ENCODE data around the gene ADCY5.

The ADCY5 gene

GRCh38 chr3:123256256-123256655, 192.6 kb downstream of the ADCY5 start:
- no peaks in the 10 kb centered on the region for H3K9me2 ChIP-seq (ENCODE audit: low read depth, low read length)
- no peak overlapping the region for H3K9ac ChIP-seq (ENCODE audit: low read length)

DNA sequence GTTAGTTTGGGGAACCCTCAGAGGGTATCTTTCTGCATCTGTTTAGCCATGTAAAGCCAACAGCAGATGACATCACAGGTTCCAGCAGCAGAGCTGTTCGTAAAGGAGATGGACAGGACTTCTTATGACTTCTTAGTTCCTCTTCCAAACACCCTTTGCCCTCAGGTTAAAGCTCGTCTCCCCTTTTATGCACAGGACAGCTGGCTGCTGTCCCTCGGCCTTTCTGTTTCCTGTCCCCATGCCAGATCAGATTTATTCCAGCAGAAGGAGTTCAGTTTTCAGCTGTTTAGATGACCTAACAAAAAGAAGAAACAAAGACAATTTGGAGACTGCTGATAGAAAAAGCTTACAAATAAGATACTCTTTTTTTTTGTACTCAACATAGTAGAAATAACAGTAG, 202.0 kb downstream of the ADCY5 start:
- Histone ChIP-seq H2AFZ (ENCODE audit: low read length) (no peak overlapping the region), H4K20me1 (ENCODE audit: insufficient read depth, low read length) (no peaks in the 10 kb centered on the region), H3K36me3 (ENCODE audit: insufficient read depth, low read length) (peaks cover 33% of the 10 kb centered on the region), H3K9ac (ENCODE audit: low read length) (no peak overlapping the region), H3K27me3 (ENCODE audit: insufficient read depth, low read length) (no peaks in the 10 kb centered on the region), H3F3A (ENCODE audit: insufficient read depth, low read length) (no peaks in the 10 kb centered on the region; the same call in none of the 2 replicates), H3K4me3 (ENCODE audit: low read depth, low read length, poor library complexity, severe bottlenecking) (no peak overlapping the region), H3K79me2 (ENCODE audit: insufficient read depth, low read length) (no peaks in the 10 kb centered on the region), H3K4me2 (ENCODE audit: low read length) (no peak overlapping the region), H3K9me2 (ENCODE audit: low read depth, low read length) (no peaks in the 10 kb centered on the region), H3K4me1 (ENCODE audit: insufficient read depth, low read length, severe bottlenecking) (no peaks in the 10 kb centered on the region), H3K9me3 (ENCODE audit: low read length) (no peaks in the 10 kb centered on the region), H3K27ac (ENCODE audit: low read depth, low read length, poor library complexity, severe bottlenecking) (no peak overlapping the region)
- TF ChIP-seq EZH2 (IDR thresholded peaks at IDR 0.05; ENCODE audit: borderline replicate concordance, low read length) (no peak), CTCF (IDR thresholded peaks at IDR 0.05; ENCODE audit: low read length) (no peak)

More at GRCh38 chr3:123256256-123256655, 192.6 kb downstream of the ADCY5 start:
- Histone ChIP-seq H4K20me1 (ENCODE audit: insufficient read depth, low read length) (no peaks in the 10 kb centered on the region), H3K36me3 (ENCODE audit: insufficient read depth, low read length) (peaks cover 6% of the 10 kb centered on the region; the same call in 1 of the 2 replicates), H3K9me3 (ENCODE audit: low read length) (no peaks in the 10 kb centered on the region), H3K4me2 (ENCODE audit: low read length) (no peak overlapping the region), H3K4me3 (ENCODE audit: low read depth, low read length, poor library complexity, severe bottlenecking) (no peak overlapping the region), H3K4me1 (ENCODE audit: insufficient read depth, low read length, severe bottlenecking) (no peaks in the 10 kb centered on the region), H3K79me2 (ENCODE audit: insufficient read depth, low read length) (no peaks in the 10 kb centered on the region), H3F3A (ENCODE audit: insufficient read depth, low read length) (no peaks in the 10 kb centered on the region; the same call in 1 of the 2 replicates), H3K27ac (ENCODE audit: low read depth, low read length, poor library complexity, severe bottlenecking) (no peak overlapping the region), H3K27me3 (ENCODE audit: insufficient read depth, low read length) (no peaks in the 10 kb centered on the region), H2AFZ (ENCODE audit: low read length) (no peak overlapping the region)
- TF ChIP-seq CTCF (IDR thresholded peaks at IDR 0.05; ENCODE audit: low read length) = no peak
- TF ChIP-seq EZH2 (IDR thresholded peaks at IDR 0.05; ENCODE audit: borderline replicate concordance, low read length) = no peak

DNA sequence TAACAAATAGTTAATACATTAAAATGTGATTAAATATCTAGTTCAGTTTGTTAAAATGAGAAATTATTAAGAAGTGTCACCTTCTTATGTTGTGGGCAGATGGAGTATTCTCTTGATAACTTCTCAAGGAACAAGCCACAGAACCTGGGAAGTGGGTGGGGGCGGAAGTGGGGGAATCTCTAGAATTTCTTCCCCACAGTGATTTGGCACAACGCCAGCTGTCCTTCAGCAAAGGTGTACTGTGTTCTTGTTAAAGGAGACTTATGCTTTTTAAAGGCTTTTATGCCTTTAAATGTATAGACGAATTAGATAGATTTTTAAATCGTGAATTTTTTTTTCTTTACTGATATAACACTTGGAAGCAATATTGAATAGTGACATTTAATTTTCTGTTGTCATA, 204.8 kb downstream of the ADCY5 start:
- Histone ChIP-seq H3K27me3 (ENCODE audit: insufficient read depth, low read length) (no peaks in the 10 kb centered on the region), H3K4me1 (ENCODE audit: insufficient read depth, low read length, severe bottlenecking) (no peaks in the 10 kb centered on the region), H3K79me2 (ENCODE audit: insufficient read depth, low read length) (no peaks in the 10 kb centered on the region), H4K20me1 (ENCODE audit: insufficient read depth, low read length) (no peaks in the 10 kb centered on the region), H3K4me2 (ENCODE audit: low read length) (no peak overlapping the region), H3K4me3 (ENCODE audit: low read depth, low read length, poor library complexity, severe bottlenecking) (no peak overlapping the region), H3K9ac (ENCODE audit: low read length) (no peak overlapping the region), H3K9me2 (ENCODE audit: low read depth, low read length) (no peaks in the 10 kb centered on the region), H3K27ac (ENCODE audit: low read depth, low read length, poor library complexity, severe bottlenecking) (no peak overlapping the region), H2AFZ (ENCODE audit: low read length) (no peak overlapping the region), H3K36me3 (ENCODE audit: insufficient read depth, low read length) (peaks cover 46% of the 10 kb centered on the region), H3F3A (ENCODE audit: insufficient read depth, low read length) (no peaks in the 10 kb centered on the region; the same call in 1 of the 2 replicates), H3K9me3 (ENCODE audit: low read length) (0 out of 2 replicates have a peak, but pooled peaks cover 7% of the 10 kb centered on the region)
- TF ChIP-seq CTCF (IDR thresholded peaks at IDR 0.05; ENCODE audit: low read length) (no peak), EZH2 (IDR thresholded peaks at IDR 0.05; ENCODE audit: borderline replicate concordance, low read length) (no peak)

Data from OCI-LY1 (cell line).